Measurements from ENCODE around the gene ALDH6A1. TPM values are rescaled to one million over a fixed set of nuclear protein-coding genes. Genes with fewer than 3 reads are reported as not detected.

ALDH6A1 gene
- total RNA-seq, 5 donors from 2014 or later (not counting 1 experiment from before 2014, with no cell fraction given): 11.0 to 15.9 (median 14.8) TPM

GRCh38 chr14:74081491-74081890 lies 2.8 kb downstream of the ALDH6A1 start:
- no peak for DNase-seq
- CTCF ChIA-PET: interaction anchor here (0.5 to 0.7 kb wide), 3 partner anchors 66 to 178 kb away, joined by 3 to 4 read pairs (median 3); no protein-coding TSS in a partner anchor
- Mint-ChIP-seq H3K27ac (no peak overlapping the region), H3K4me3 (no peak overlapping the region), H3K9me3 (no peaks in the 10 kb centered on the region), H3K36me3 (peaks cover 2% of the 10 kb centered on the region), H3K4me1 (peaks cover 29 to 30% (median 30%) of the 10 kb centered on the region in 3 donors), H3K27me3 (no peaks in the 10 kb centered on the region)
- H3K36me3 ChIP-seq (ENCODE audit: control insufficient read depth in 2 of 2, extremely low read depth in 1 of 2, insufficient read depth in 1 of 2, low read length in 1 of 2): no peaks in the 10 kb centered on the region
- H3K27ac ChIP-seq (ENCODE audit: low read length): no peak overlapping the region
- WGBS (ENCODE audit: insufficient coverage): no CpG with 5 or more reads among the region's 3 CpGs
- ATAC-seq (replicated peaks in 1 of 4): no peak
- H3K4me1 ChIP-seq (ENCODE audit: control insufficient read depth in 1 of 2, extremely low read depth in 1 of 2, insufficient read depth in 2 of 2, low read length in 2 of 2): peaks cover 13% of the 10 kb centered on the region in 2 experiments
- no peak overlapping the region for H3K4me3 ChIP-seq (ENCODE audit: control insufficient read depth in 1 of 2, extremely low read depth in 1 of 2, low read length in 1 of 2)
- H3K27me3 ChIP-seq (replicated peaks in 1 of 2; ENCODE audit: control insufficient read depth in 2 of 2, extremely low read depth in 1 of 2, insufficient read depth in 2 of 2, low read length in 1 of 2): no peaks in the 10 kb centered on the region
- H3K9me3 ChIP-seq: no peaks in the 10 kb centered on the region
- POLR2A ChIA-PET: no interaction called here

DNA sequence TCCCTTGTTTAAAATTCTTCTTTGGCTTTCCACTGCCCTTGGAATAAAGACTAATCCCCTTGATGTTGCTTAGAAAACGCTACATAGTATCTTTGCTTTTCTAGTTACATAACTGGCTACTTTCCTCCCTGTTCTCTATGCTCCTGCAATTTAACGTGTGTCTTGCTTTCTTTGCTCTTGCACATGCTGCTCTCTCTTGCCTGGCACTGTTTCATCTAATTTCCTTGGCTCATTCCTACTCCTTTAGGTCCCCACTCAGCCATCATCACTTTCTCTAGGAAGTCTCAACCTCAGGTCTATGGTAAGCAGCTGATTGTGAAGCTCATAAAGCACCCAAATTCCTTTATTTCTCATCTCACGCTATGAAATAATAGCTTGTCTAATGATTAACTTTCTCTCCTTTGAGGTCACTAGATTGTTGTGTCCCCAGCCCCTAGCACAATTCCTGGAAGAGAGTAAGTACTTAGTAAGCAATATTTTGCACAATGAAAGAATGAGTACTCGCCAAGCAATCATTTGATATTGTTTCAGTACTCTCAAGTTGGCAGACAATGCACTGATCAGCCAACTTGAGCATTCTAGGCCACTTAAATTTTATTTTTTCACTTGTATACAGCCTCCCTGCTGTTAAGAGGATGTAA lies 3.3 kb downstream of the ALDH6A1 start:
- ChIA-PET POLR2A (no interaction called here), CTCF (no interaction called here)
- peaks cover 2% of the 10 kb centered on the region for H3K36me3 Mint-ChIP-seq
- Histone ChIP-seq H3K4me1 (ENCODE audit: control insufficient read depth in 1 of 2, extremely low read depth in 1 of 2, insufficient read depth in 2 of 2, low read length in 2 of 2) (peaks cover 11 to 13% of the 10 kb centered on the region in 2 experiments), H3K9me3 (no peaks in the 10 kb centered on the region), H3K36me3 (ENCODE audit: control insufficient read depth in 2 of 2, extremely low read depth in 1 of 2, insufficient read depth in 1 of 2, low read length in 1 of 2) (no peaks in the 10 kb centered on the region), H3K27me3 (replicated peaks in 1 of 2; ENCODE audit: control insufficient read depth in 2 of 2, extremely low read depth in 1 of 2, insufficient read depth in 2 of 2, low read length in 1 of 2) (no peaks in the 10 kb centered on the region), H3K27ac (ENCODE audit: low read length) (no peak overlapping the region), H3K4me3 (ENCODE audit: control insufficient read depth in 1 of 2, extremely low read depth in 1 of 2, low read length in 1 of 2) (no peak overlapping the region)
- ATAC-seq (replicated peaks in 1 of 4) (no peak), DNase-seq (no peak)
- H3K4me3 Mint-ChIP-seq: no peak overlapping the region
- no peaks in the 10 kb centered on the region for H3K27me3 Mint-ChIP-seq
- WGBS (ENCODE audit: insufficient coverage): 91% methylated on average over 2 of the region's 4 CpGs
- H3K4me1 Mint-ChIP-seq: peaks cover 28 to 30% (median 29%) of the 10 kb centered on the region in 3 donors
- no peak overlapping the region for H3K27ac Mint-ChIP-seq
- no peaks in the 10 kb centered on the region for H3K9me3 Mint-ChIP-seq

DNA sequence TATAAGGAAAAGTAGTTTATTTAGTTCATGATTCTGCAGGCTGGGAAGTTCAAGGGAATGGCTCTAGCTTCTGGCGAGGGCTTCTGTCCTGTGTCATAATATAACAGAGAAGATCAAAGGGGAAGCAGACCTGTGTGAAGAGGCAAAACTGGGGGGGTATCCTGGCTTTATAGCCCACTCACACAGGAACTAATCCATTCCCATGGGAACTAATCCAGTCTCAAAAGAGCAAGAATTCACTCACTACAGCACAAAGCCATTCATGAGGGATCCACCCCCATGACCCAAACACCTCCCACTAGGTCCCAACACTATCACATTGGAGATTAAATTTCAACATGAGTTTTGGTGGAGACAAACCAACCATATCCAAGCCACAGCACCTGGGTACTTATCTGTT lies 6.9 kb downstream of the ALDH6A1 start:
- CTCF ChIA-PET: interaction anchor here in 1 of 2 donors (0.5 kb wide), 1 partner anchor 15 kb away, joined by 3 read pairs; no protein-coding TSS in a partner anchor
- H3K4me3 ChIP-seq (ENCODE audit: control insufficient read depth in 1 of 2, extremely low read depth in 1 of 2, low read length in 1 of 2): no peak overlapping the region
- peaks cover 11% of the 10 kb centered on the region for H3K36me3 Mint-ChIP-seq
- no peaks in the 10 kb centered on the region for H3K27me3 Mint-ChIP-seq
- H3K27ac ChIP-seq (ENCODE audit: low read length): no peak overlapping the region
- H3K9me3 Mint-ChIP-seq: no peaks in the 10 kb centered on the region
- no CpG with 5 or more reads among the region's 1 CpG for WGBS (ENCODE audit: insufficient coverage)
- H3K27ac Mint-ChIP-seq: no peak overlapping the region
- no peaks in the 10 kb centered on the region for H3K4me1 ChIP-seq (ENCODE audit: control insufficient read depth in 1 of 2, extremely low read depth in 1 of 2, insufficient read depth in 2 of 2, low read length in 2 of 2)
- H3K27me3 ChIP-seq (replicated peaks in 1 of 2; ENCODE audit: control insufficient read depth in 2 of 2, extremely low read depth in 1 of 2, insufficient read depth in 2 of 2, low read length in 1 of 2): no peaks in the 10 kb centered on the region
- H3K9me3 ChIP-seq: no peaks in the 10 kb centered on the region
- DNase-seq (no peak), ATAC-seq (replicated peaks in 1 of 4) (no peak)
- H3K36me3 ChIP-seq (ENCODE audit: control insufficient read depth in 2 of 2, extremely low read depth in 1 of 2, insufficient read depth in 1 of 2, low read length in 1 of 2): peaks cover 0 to 4% of the 10 kb centered on the region in 2 donors
- no peak overlapping the region for H3K4me3 Mint-ChIP-seq
- POLR2A ChIA-PET: no interaction called here
- H3K4me1 Mint-ChIP-seq: peaks cover 0 to 13% (median 2%) of the 10 kb centered on the region in 3 donors

DNA sequence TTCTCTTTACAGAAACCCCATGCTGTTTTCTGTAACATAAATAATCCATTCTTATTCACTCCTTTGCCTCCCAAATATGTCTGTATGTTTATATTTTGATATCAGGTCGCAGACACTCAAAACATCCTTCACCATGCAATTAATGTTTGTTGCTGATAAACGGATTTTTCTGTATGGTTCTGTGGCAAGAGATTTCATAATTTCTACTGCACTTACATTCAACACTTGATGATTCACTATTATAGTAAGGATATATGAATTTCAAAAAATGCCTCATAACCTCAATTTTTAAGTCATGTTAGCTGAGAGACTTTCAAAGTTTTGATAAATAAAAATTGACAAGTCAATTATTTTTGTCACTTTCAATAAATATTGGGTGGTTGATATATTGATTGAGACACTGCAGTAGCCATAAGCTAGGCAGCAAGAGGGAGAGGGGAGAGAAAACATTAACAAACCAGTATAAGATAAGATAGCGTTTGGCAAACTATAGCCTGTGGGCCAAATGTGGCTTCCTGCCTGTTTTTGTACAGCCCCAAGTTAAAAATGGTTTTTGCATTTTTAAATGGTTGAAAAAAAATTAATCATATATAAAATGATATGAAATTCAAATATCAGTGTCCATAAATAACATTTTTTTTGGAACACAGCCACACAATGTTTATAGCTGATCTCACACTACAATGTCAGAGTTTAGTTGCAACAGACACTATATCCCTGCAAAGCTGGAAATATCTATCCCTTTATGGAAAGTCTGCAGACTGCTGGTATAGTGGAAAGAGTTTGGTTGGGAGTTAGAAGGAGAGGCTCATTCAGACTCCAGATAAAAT lies 18.3 kb downstream of the ALDH6A1 start:
- ATAC-seq (replicated peaks in 1 of 4) (no peak), DNase-seq (no peak)
- H3K36me3 Mint-ChIP-seq: peaks cover 39% of the 10 kb centered on the region
- no peak overlapping the region for H3K4me3 Mint-ChIP-seq
- H3K36me3 ChIP-seq (ENCODE audit: control insufficient read depth in 2 of 2, extremely low read depth in 1 of 2, insufficient read depth in 1 of 2, low read length in 1 of 2): peaks cover 0 to 38% of the 10 kb centered on the region in 2 donors
- no CpG with 5 or more reads among the region's 3 CpGs for WGBS (ENCODE audit: insufficient coverage)
- H3K27ac Mint-ChIP-seq: no peak overlapping the region
- H3K4me1 Mint-ChIP-seq: no peaks in the 10 kb centered on the region
- no peaks in the 10 kb centered on the region for H3K4me1 ChIP-seq (ENCODE audit: control insufficient read depth in 1 of 2, extremely low read depth in 1 of 2, insufficient read depth in 2 of 2, low read length in 2 of 2)
- no peaks in the 10 kb centered on the region for H3K9me3 ChIP-seq
- ChIA-PET CTCF (no interaction called here), POLR2A (no interaction called here)
- H3K27me3 Mint-ChIP-seq: no peaks in the 10 kb centered on the region
- no peaks in the 10 kb centered on the region for H3K9me3 Mint-ChIP-seq
- H3K4me3 ChIP-seq (ENCODE audit: control insufficient read depth in 1 of 2, extremely low read depth in 1 of 2, low read length in 1 of 2): no peak overlapping the region
- no peaks in the 10 kb centered on the region for H3K27me3 ChIP-seq (replicated peaks in 1 of 2; ENCODE audit: control insufficient read depth in 2 of 2, extremely low read depth in 1 of 2, insufficient read depth in 2 of 2, low read length in 1 of 2)
- H3K27ac ChIP-seq (ENCODE audit: low read length): no peak overlapping the region

- Mint-ChIP-seq H3K27ac (no peak overlapping the region), H3K9me3 (no peaks in the 10 kb centered on the region), H3K36me3 (peaks cover 43% of the 10 kb centered on the region), H3K4me1 (no peaks in the 10 kb centered on the region), H3K4me3 (no peak overlapping the region), H3K27me3 (no peaks in the 10 kb centered on the region)
- ATAC-seq (replicated peaks in 1 of 4): no peak
- H3K4me3 ChIP-seq (ENCODE audit: control insufficient read depth in 1 of 2, extremely low read depth in 1 of 2, low read length in 1 of 2): no peak overlapping the region
- no peak overlapping the region for H3K27ac ChIP-seq (ENCODE audit: low read length)
- WGBS (ENCODE audit: insufficient coverage): no CpG with 5 or more reads among the region's 3 CpGs
- no peaks in the 10 kb centered on the region for H3K9me3 ChIP-seq
- CTCF ChIA-PET: no interaction called here
- DNase-seq: no peak
- H3K27me3 ChIP-seq (replicated peaks in 1 of 2; ENCODE audit: control insufficient read depth in 2 of 2, extremely low read depth in 1 of 2, insufficient read depth in 2 of 2, low read length in 1 of 2): no peaks in the 10 kb centered on the region
- peaks cover 0 to 39% of the 10 kb centered on the region in 2 donors for H3K36me3 ChIP-seq (ENCODE audit: control insufficient read depth in 2 of 2, extremely low read depth in 1 of 2, insufficient read depth in 1 of 2, low read length in 1 of 2)
- H3K4me1 ChIP-seq (ENCODE audit: control insufficient read depth in 1 of 2, extremely low read depth in 1 of 2, insufficient read depth in 2 of 2, low read length in 2 of 2): no peaks in the 10 kb centered on the region
- POLR2A ChIA-PET: no interaction called here
Observed at GRCh38 chr14:74064883-74065282, 19.4 kb downstream of the ALDH6A1 start.

DNA sequence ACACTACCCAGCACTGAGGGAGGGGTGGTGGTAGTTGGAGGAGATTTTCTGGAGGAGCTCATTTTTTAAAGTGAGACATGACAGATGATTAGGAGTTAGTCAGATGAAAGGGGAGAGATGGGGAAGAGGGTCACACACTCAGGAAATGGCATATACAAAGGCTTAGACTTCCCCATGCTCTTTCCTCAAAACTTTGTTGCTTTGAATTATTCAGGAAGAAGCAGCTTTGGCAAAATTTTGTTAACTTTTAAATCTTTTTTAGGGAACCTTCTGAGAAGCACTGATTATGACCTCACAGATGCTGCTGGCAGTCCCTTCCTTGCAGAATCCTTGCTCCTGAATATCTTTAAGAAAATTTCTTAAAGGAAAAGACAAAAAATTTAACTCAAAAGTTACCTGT lies 19.8 kb downstream of the ALDH6A1 start:
- DNase-seq (no peak), ATAC-seq (replicated peaks in 1 of 4) (no peak)
- Histone ChIP-seq H3K27me3 (replicated peaks in 1 of 2; ENCODE audit: control insufficient read depth in 2 of 2, extremely low read depth in 1 of 2, insufficient read depth in 2 of 2, low read length in 1 of 2) (no peaks in the 10 kb centered on the region), H3K4me3 (ENCODE audit: control insufficient read depth in 1 of 2, extremely low read depth in 1 of 2, low read length in 1 of 2) (no peak overlapping the region), H3K9me3 (no peaks in the 10 kb centered on the region), H3K27ac (ENCODE audit: low read length) (no peak overlapping the region), H3K4me1 (ENCODE audit: control insufficient read depth in 1 of 2, extremely low read depth in 1 of 2, insufficient read depth in 2 of 2, low read length in 2 of 2) (no peaks in the 10 kb centered on the region), H3K36me3 (ENCODE audit: control insufficient read depth in 2 of 2, extremely low read depth in 1 of 2, insufficient read depth in 1 of 2, low read length in 1 of 2) (peaks cover 0 to 39% of the 10 kb centered on the region in 2 donors)
- Mint-ChIP-seq H3K36me3 (peaks cover 47% of the 10 kb centered on the region), H3K9me3 (no peaks in the 10 kb centered on the region), H3K4me1 (no peaks in the 10 kb centered on the region), H3K27ac (no peak overlapping the region), H3K4me3 (no peak overlapping the region), H3K27me3 (no peaks in the 10 kb centered on the region)
- ChIA-PET CTCF (no interaction called here), POLR2A (no interaction called here)
